GM23338 (cell line): ENCODE measurements around the gene PRDM4. TPM values are rescaled to one million over a fixed set of nuclear protein-coding genes. Genes with fewer than 3 reads are reported as not detected.

Experiments
- ATAC-seq: fragments of 200-7000 bp; cut with Tn5 transposase; 3 replicates; pipeline ENCODE4 v1.9.1; 2020
- DNase-seq: peaks from one replicate; pipeline ENCODE4 v3.0.0-alpha.2; 2015; ENCODE audit warnings: low spot score
- H2AFZ ChIP-seq: fragments of 200-600 bp; sonication (generic); 2 replicates; pipeline ENCODE4 v1.8.0; 2016; ENCODE audit warnings: antibody characterized with exemption, mild to moderate bottlenecking, moderate library complexity
- H3F3A ChIP-seq: fragments of 200-600 bp; sonication (generic); replicated peaks from 2 replicates; pipeline ENCODE4 v1.8.0; 2017; ENCODE audit warnings: antibody characterized with exemption, mixed run types, low read depth
- H3K27ac ChIP-seq: fragments of 200-600 bp; sonication (generic); 2 replicates; pipeline ENCODE4 v1.6.1; 2016; ENCODE audit warnings: low read depth
- H3K27me3 ChIP-seq: fragments of 200-600 bp; sonication (generic); 2 replicates; pipeline ENCODE4 v1.8.0; 2016; ENCODE audit warnings: mild to moderate bottlenecking, mixed run types, moderate library complexity; ENCODE audit not compliant: insufficient read depth
- H3K36me3 ChIP-seq: fragments of 200-600 bp; sonication (generic); 2 replicates; pipeline ENCODE4 v1.8.0; 2016; ENCODE audit warnings: mild to moderate bottlenecking; ENCODE audit not compliant: insufficient read depth
- H3K4me1 ChIP-seq: fragments of 200-600 bp; sonication (generic); 2 replicates; pipeline ENCODE4 v1.8.0; 2016; ENCODE audit warnings: mild to moderate bottlenecking, moderate library complexity; ENCODE audit not compliant: insufficient read depth
- H3K4me2 ChIP-seq: fragments of 200-600 bp; sonication (generic); 2 replicates; pipeline ENCODE4 v1.7.1; 2017; ENCODE audit warnings: mixed run types
- H3K4me3 ChIP-seq: fragments of 200-600 bp; sonication (generic); 2 replicates; pipeline ENCODE4 v1.6.1; 2016; ENCODE audit warnings: mixed run types
- H3K79me2 ChIP-seq: fragments of 200-600 bp; sonication (generic); replicated peaks from 2 replicates; pipeline ENCODE4 v1.8.0; 2017; ENCODE audit warnings: mild to moderate bottlenecking; ENCODE audit not compliant: insufficient read depth
- H3K9me2 ChIP-seq: fragments of 200-600 bp; sonication (generic); 2 replicates; pipeline ENCODE4 v1.8.0; 2017; ENCODE audit not compliant: insufficient read depth
- H4K20me1 ChIP-seq: fragments of 200-600 bp; sonication (generic); replicated peaks from 2 replicates; pipeline ENCODE4 v1.8.0; 2017; ENCODE audit warnings: mild to moderate bottlenecking; ENCODE audit not compliant: insufficient read depth
- H3K27ac Mint-ChIP-seq: 2 replicates; pipeline ENCODE4 v1.8.0; 2020; ENCODE audit warnings: inconsistent platforms, mild to moderate bottlenecking, moderate library complexity, mixed read lengths
- H3K27me3 Mint-ChIP-seq: 3 replicates; pipeline ENCODE4 v1.8.0; 2022; ENCODE audit warnings: low read depth, mild to moderate bottlenecking, moderate library complexity, mixed read lengths, inconsistent platforms; ENCODE audit not compliant: insufficient read depth, poor library complexity
- H3K36me3 Mint-ChIP-seq: 3 replicates; pipeline ENCODE4 v1.8.0; 2021; ENCODE audit warnings: low read depth, mild to moderate bottlenecking, inconsistent platforms, moderate library complexity, mixed read lengths
- H3K4me1 Mint-ChIP-seq: 3 replicates; pipeline ENCODE4 v1.8.0; 2020; ENCODE audit warnings: mild to moderate bottlenecking, inconsistent platforms, mixed read lengths
- H3K4me3 Mint-ChIP-seq: 3 replicates; pipeline ENCODE4 v1.8.0; 2021; ENCODE audit warnings: moderate library complexity, mild to moderate bottlenecking, inconsistent platforms, mixed read lengths
- H3K9me3 Mint-ChIP-seq: 3 replicates; pipeline ENCODE4 v1.8.0; 2020; ENCODE audit warnings: moderate library complexity, mild to moderate bottlenecking, inconsistent platforms, mixed read lengths
- CREB1 ChIP-seq: fragments of 250-450 bp; sonication (Bioruptor Pico); IDR thresholded peaks from 2 replicates; pipeline ENCODE4 v1.5.0; 2020; ENCODE audit warnings: low read depth, mild to moderate bottlenecking, moderate library complexity
- ETS1 ChIP-seq: IDR thresholded peaks from 2 replicates; pipeline ENCODE4 v1.6.1; 2016; ENCODE audit warnings: antibody characterized with exemption
- EZH2 ChIP-seq: fragments of 200-600 bp; sonication (generic); IDR thresholded peaks from one replicate; pipeline ENCODE4 v1.8.0; 2017; ENCODE audit warnings: antibody characterized with exemption, mild to moderate bottlenecking, low read depth; ENCODE audit not compliant: unreplicated experiment
- EZH2phosphoT487 ChIP-seq: fragments of 200-600 bp; sonication (generic); IDR thresholded peaks from one replicate; pipeline ENCODE4 v1.8.1; 2018; ENCODE audit warnings: antibody characterized with exemption; ENCODE audit not compliant: unreplicated experiment
- JUNB ChIP-seq: IDR thresholded peaks from one replicate; pipeline ENCODE4 v1.6.1; 2016; ENCODE audit warnings: antibody characterized with exemption; ENCODE audit not compliant: unreplicated experiment
- NANOG ChIP-seq: IDR thresholded peaks from 2 replicates; pipeline ENCODE4 v1.6.1; 2016; ENCODE audit warnings: antibody characterized with exemption, borderline replicate concordance
- POLR2AphosphoS5 ChIP-seq: IDR thresholded peaks from 2 replicates; pipeline ENCODE4 v1.6.1; 2016; ENCODE audit warnings: antibody characterized with exemption, low read depth
- REST ChIP-seq: IDR thresholded peaks from one replicate; pipeline ENCODE4 v1.6.1; 2018; ENCODE audit warnings: antibody characterized with exemption; ENCODE audit not compliant: unreplicated experiment
- STAT1 ChIP-seq: IDR thresholded peaks from one replicate; pipeline ENCODE4 v1.6.1; 2016; ENCODE audit warnings: antibody characterized with exemption; ENCODE audit not compliant: unreplicated experiment
- ZNF114 ChIP-seq: fragments of 250-450 bp; sonication (Bioruptor Pico); IDR thresholded peaks from 2 replicates; pipeline ENCODE4 v1.5.0; 2020; ENCODE audit warnings: mild to moderate bottlenecking, moderate library complexity
- ZNF331 ChIP-seq: fragments of 250-450 bp; sonication (Bioruptor Pico); IDR thresholded peaks from 2 replicates; pipeline ENCODE4 v1.5.0; 2020; ENCODE audit warnings: low read depth, mild to moderate bottlenecking, moderate library complexity
- polyA plus RNA-seq: library from polyadenylated mRNA; unstranded; fragments of >200 nt; fragmentation: Nextera tagmentation; extraction: Ambion mirVana; gene quantifications from 2 replicates; pipeline ENCODE4 v1.2.1, GENCODE V29; 2016
- total RNA-seq: library from RNA; depleted of rRNA; stranded (reverse); fragments of >200 nt; shearing (Covaris generic); gene quantifications from 2 replicates; pipeline ENCODE4 v1.2.3, GENCODE V29; 2014
- TF ChIP-seq, protein P1 (sequence below), 2 experiments: fragments of 200-600 bp in 1 of 2; sonication (generic) in 1 of 2; conservative IDR thresholded peaks; 2 replicates each; pipeline versions ENCODE4 v1.5.1 to v1.6.1; 2016 to 2017; ENCODE audit warnings: antibody characterized with exemption in 2 of 2, low read depth in 2 of 2, mild to moderate bottlenecking in 2 of 2, moderate library complexity in 1 of 2
- TF ChIP-seq, protein P2 (sequence below): fragments of 250-450 bp; sonication (Bioruptor Pico); IDR thresholded peaks from 2 replicates; pipeline ENCODE4 v1.5.0; 2020; ENCODE audit warnings: mild to moderate bottlenecking, moderate library complexity

PRDM4 gene
- total and polyA plus RNA-seq, 2 experiments from 2014 or later, result 4.9 to 17.1 TPM

GRCh38 chr12:107767466-107767865 is 6.5 kb upstream of the PRDM4 start:
- peaks cover 9% of the 10 kb centered on the region for H3K27me3 Mint-ChIP-seq
- no peaks in the 10 kb centered on the region for H3K36me3 ChIP-seq
- H3K27me3 ChIP-seq, result peaks cover 15% of the 10 kb centered on the region
- no peak for TF ChIP-seq EZH2
- no peak for TF ChIP-seq ZNF114 (CRISPR knock-in tag)
- no peak for TF ChIP-seq CREB1 (CRISPR knock-in tag)
- TF ChIP-seq REST, result no peak
- TF ChIP-seq EZH2phosphoT487, result no peak
- no peak for TF ChIP-seq ZNF331
- TF ChIP-seq, protein P1, sequence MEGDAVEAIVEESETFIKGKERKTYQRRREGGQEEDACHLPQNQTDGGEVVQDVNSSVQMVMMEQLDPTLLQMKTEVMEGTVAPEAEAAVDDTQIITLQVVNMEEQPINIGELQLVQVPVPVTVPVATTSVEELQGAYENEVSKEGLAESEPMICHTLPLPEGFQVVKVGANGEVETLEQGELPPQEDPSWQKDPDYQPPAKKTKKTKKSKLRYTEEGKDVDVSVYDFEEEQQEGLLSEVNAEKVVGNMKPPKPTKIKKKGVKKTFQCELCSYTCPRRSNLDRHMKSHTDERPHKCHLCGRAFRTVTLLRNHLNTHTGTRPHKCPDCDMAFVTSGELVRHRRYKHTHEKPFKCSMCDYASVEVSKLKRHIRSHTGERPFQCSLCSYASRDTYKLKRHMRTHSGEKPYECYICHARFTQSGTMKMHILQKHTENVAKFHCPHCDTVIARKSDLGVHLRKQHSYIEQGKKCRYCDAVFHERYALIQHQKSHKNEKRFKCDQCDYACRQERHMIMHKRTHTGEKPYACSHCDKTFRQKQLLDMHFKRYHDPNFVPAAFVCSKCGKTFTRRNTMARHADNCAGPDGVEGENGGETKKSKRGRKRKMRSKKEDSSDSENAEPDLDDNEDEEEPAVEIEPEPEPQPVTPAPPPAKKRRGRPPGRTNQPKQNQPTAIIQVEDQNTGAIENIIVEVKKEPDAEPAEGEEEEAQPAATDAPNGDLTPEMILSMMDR (conservative IDR thresholded peaks at IDR 0.05; ENCODE audit: low read depth in 2 of 2), result no peak
- TF ChIP-seq, protein P2, sequence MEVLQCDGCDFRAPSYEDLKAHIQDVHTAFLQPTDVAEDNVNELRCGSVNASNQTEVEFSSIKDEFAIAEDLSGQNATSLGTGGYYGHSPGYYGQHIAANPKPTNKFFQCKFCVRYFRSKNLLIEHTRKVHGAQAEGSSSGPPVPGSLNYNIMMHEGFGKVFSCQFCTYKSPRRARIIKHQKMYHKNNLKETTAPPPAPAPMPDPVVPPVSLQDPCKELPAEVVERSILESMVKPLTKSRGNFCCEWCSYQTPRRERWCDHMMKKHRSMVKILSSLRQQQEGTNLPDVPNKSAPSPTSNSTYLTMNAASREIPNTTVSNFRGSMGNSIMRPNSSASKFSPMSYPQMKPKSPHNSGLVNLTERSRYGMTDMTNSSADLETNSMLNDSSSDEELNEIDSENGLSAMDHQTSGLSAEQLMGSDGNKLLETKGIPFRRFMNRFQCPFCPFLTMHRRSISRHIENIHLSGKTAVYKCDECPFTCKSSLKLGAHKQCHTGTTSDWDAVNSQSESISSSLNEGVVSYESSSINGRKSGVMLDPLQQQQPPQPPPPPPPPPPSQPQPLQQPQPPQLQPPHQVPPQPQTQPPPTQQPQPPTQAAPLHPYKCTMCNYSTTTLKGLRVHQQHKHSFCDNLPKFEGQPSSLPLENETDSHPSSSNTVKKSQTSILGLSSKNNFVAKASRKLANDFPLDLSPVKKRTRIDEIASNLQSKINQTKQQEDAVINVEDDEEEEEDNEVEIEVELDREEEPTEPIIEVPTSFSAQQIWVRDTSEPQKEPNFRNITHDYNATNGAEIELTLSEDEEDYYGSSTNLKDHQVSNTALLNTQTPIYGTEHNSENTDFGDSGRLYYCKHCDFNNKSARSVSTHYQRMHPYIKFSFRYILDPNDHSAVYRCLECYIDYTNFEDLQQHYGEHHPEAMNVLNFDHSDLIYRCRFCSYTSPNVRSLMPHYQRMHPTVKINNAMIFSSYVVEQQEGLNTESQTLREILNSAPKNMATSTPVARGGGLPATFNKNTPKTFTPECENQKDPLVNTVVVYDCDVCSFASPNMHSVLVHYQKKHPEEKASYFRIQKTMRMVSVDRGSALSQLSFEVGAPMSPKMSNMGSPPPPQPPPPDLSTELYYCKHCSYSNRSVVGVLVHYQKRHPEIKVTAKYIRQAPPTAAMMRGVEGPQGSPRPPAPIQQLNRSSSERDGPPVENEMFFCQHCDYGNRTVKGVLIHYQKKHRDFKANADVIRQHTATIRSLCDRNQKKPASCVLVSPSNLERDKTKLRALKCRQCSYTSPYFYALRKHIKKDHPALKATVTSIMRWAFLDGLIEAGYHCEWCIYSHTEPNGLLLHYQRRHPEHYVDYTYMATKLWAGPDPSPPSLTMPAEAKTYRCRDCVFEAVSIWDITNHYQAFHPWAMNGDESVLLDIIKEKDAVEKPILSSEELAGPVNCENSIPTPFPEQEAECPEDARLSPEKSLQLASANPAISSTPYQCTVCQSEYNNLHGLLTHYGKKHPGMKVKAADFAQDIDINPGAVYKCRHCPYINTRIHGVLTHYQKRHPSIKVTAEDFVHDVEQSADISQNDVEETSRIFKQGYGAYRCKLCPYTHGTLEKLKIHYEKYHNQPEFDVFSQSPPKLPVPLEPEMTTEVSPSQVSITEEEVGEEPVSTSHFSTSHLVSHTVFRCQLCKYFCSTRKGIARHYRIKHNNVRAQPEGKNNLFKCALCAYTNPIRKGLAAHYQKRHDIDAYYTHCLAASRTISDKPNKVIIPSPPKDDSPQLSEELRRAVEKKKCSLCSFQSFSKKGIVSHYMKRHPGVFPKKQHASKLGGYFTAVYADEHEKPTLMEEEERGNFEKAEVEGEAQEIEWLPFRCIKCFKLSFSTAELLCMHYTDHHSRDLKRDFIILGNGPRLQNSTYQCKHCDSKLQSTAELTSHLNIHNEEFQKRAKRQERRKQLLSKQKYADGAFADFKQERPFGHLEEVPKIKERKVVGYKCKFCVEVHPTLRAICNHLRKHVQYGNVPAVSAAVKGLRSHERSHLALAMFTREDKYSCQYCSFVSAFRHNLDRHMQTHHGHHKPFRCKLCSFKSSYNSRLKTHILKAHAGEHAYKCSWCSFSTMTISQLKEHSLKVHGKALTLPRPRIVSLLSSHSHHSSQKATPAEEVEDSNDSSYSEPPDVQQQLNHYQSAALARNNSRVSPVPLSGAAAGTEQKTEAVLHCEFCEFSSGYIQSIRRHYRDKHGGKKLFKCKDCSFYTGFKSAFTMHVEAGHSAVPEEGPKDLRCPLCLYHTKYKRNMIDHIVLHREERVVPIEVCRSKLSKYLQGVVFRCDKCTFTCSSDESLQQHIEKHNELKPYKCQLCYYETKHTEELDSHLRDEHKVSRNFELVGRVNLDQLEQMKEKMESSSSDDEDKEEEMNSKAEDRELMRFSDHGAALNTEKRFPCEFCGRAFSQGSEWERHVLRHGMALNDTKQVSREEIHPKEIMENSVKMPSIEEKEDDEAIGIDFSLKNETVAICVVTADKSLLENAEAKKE (CRISPR knock-in tag), result no peak
- no peak for TF ChIP-seq ETS1
- no peak for TF ChIP-seq STAT1
- no peak for TF ChIP-seq JUNB
- TF ChIP-seq POLR2AphosphoS5, result no peak
- no peak for TF ChIP-seq NANOG
- H2AFZ ChIP-seq, result peak overlapping the region; percentile 23; the same call in 1 of the 2 replicates
- H3K9me3 Mint-ChIP-seq, result no peaks in the 10 kb centered on the region; the same call in 2 of the 3 replicates
- no peak overlapping the region for H3K27ac ChIP-seq
- H3K4me1 Mint-ChIP-seq, result no peaks in the 10 kb centered on the region
- H4K20me1 ChIP-seq, result no peaks in the 10 kb centered on the region
- no peak overlapping the region for H3K4me3 ChIP-seq
- no peaks in the 10 kb centered on the region for H3K4me1 ChIP-seq
- no peak overlapping the region for H3K27ac Mint-ChIP-seq
- H3K79me2 ChIP-seq, result no peaks in the 10 kb centered on the region
- no peaks in the 10 kb centered on the region for H3K36me3 Mint-ChIP-seq
- no peak for ATAC-seq
- DNase-seq, result no peak
- no peak overlapping the region for H3K4me2 ChIP-seq
- no peak overlapping the region for H3K4me3 Mint-ChIP-seq
- no peaks in the 10 kb centered on the region for H3F3A ChIP-seq
- H3K9me2 ChIP-seq, result no peaks in the 10 kb centered on the region
